ENCODE results near the gene CCDC63. TPM values are rescaled to one million over a fixed set of nuclear protein-coding genes. Genes with fewer than 3 reads are reported as not detected.

CCDC63 gene
- total RNA-seq, 1 donor from 2014 or later, result not detected

DNA sequence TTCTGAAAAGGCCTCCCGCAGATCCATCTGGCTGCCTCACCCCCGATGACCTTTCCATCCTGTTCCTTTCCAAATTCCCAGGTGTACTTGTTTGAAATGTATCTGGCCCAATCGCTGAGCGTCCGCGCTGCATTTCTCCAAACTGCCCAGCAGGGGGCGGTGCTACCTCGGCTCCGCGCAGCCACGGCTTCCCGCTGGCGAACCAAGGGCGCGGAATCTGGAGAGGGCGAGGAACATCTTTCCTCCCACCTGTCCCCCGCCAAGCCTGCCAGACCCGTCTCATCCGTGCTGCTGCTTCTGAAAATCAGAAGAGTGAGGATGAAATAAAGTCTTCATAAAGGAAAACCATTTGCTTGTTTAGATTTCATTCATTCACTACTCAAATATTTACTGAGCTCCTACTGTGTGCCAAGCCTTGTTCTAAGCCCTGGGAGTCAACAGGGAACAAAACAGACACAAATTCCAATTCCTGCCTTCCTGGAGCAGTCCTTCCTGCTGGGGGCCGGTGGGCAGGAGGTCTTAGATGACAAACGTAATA is 90.4 kb downstream of the CCDC63 start:
- ATAC-seq (peak; percentile 66 to 84), DNase-seq (peak; percentile 75)
- intact Hi-C loops (cut with DNase I), result loop anchor here (10.0 kb wide), 1 partner anchor 378 kb away; no protein-coding TSS in a partner anchor
- Histone ChIP-seq H3K9me3 (no peaks in the 10 kb centered on the region), H3K36me3 (no peaks in the 10 kb centered on the region), H3K4me3 (no peak overlapping the region), H3K27ac (no peak overlapping the region), H3K27me3 (ENCODE audit: low read depth) (peaks cover 20% of the 10 kb centered on the region), H3K4me1 (peaks cover 5% of the 10 kb centered on the region)
- TF ChIP-seq, protein P1, sequence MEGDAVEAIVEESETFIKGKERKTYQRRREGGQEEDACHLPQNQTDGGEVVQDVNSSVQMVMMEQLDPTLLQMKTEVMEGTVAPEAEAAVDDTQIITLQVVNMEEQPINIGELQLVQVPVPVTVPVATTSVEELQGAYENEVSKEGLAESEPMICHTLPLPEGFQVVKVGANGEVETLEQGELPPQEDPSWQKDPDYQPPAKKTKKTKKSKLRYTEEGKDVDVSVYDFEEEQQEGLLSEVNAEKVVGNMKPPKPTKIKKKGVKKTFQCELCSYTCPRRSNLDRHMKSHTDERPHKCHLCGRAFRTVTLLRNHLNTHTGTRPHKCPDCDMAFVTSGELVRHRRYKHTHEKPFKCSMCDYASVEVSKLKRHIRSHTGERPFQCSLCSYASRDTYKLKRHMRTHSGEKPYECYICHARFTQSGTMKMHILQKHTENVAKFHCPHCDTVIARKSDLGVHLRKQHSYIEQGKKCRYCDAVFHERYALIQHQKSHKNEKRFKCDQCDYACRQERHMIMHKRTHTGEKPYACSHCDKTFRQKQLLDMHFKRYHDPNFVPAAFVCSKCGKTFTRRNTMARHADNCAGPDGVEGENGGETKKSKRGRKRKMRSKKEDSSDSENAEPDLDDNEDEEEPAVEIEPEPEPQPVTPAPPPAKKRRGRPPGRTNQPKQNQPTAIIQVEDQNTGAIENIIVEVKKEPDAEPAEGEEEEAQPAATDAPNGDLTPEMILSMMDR (IDR thresholded peaks at IDR 0.05), result peak; percentile 95

DNA sequence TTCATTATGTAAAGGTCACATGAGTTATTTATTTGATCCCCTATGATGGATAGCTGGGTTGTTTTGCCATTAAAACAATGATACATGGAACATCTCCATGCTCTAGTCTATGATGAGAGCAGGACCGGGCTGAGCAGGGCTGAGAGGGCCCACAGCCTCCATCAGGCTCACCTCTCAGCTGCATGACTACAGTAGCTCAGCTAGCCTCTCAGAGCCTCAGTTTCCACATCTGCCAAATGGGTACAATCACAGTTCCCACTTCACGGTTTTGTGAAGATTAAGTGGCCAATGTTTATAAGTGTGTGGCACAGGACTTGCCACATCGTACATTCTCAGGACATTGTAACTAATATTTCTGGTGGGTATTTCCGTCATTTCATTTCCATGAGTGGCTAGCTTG is 93.5 kb downstream of the CCDC63 start:
- Histone ChIP-seq H3K4me1 (peaks cover 5% of the 10 kb centered on the region), H3K9me3 (peaks cover under 1% of the 10 kb centered on the region), H3K27me3 (ENCODE audit: low read depth) (peaks cover 22% of the 10 kb centered on the region), H3K27ac (no peak overlapping the region), H3K36me3 (no peaks in the 10 kb centered on the region), H3K4me3 (no peak overlapping the region)
- no peak for DNase-seq
- TF ChIP-seq, protein P1 (IDR thresholded peaks at IDR 0.05), result no peak
- ATAC-seq, result no peak
- intact Hi-C loops (cut with DNase I), result no loop called here

DNA sequence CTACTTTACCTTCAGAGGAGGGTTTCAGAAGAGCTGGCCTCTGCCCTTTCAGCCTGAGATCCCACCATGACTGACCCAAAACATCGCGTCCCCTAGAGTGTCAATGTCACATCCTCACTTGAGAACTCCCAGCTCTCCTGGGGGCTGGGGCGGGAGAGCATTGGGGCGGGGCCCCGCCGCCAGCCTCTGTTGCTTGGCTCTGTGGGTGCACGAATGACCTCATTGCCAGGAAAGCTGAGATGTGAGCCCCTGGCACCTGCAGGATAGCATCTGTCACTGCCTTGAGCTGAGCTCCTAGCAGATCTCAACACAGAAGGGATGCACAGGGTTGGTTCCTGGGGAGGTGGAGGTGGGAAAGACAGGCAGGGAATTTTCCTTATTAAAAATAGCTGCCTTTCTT is 94.1 kb downstream of the CCDC63 start:
- no peak overlapping the region for H3K27ac ChIP-seq
- ATAC-seq (no peak), DNase-seq (no peak)
- H3K4me3 ChIP-seq, result no peak overlapping the region
- peaks cover 7% of the 10 kb centered on the region for H3K9me3 ChIP-seq
- H3K36me3 ChIP-seq, result no peaks in the 10 kb centered on the region
- H3K27me3 ChIP-seq (ENCODE audit: low read depth), result peaks cover 22% of the 10 kb centered on the region
- intact Hi-C loops (cut with DNase I), result no loop called here
- peaks cover 5% of the 10 kb centered on the region for H3K4me1 ChIP-seq
- TF ChIP-seq, protein P1 (IDR thresholded peaks at IDR 0.05), result no peak

DNA sequence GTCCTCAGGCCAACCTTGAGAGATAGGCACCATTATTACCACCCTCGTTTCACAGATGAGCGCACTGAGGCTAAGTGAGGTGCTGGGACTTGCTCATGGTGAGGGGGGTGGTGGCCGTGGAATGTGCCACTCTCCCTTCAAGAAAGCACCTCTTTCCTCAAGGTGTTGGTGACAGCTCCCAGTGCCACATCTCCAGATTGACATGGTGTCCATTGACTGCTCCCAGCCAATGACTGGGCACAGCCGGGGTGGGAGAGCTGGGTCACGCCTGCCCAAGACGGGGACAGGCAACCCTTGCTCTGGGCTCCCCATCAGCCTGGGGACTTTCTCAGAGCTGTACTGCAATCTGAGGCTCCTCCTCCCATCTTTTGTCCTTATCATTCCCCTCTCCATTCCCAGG is 94.6 kb downstream of the CCDC63 start:
- no peak overlapping the region for H3K27ac ChIP-seq
- H3K4me1 ChIP-seq, result peaks cover 5% of the 10 kb centered on the region
- ATAC-seq, result no peak
- TF ChIP-seq, protein P1 (IDR thresholded peaks at IDR 0.05), result no peak
- DNase-seq, result no peak
- no peaks in the 10 kb centered on the region for H3K36me3 ChIP-seq
- H3K4me3 ChIP-seq, result no peak overlapping the region
- intact Hi-C loops (cut with DNase I), result no loop called here
- peaks cover 20% of the 10 kb centered on the region for H3K27me3 ChIP-seq (ENCODE audit: low read depth)
- peaks cover 11% of the 10 kb centered on the region for H3K9me3 ChIP-seq

DNA sequence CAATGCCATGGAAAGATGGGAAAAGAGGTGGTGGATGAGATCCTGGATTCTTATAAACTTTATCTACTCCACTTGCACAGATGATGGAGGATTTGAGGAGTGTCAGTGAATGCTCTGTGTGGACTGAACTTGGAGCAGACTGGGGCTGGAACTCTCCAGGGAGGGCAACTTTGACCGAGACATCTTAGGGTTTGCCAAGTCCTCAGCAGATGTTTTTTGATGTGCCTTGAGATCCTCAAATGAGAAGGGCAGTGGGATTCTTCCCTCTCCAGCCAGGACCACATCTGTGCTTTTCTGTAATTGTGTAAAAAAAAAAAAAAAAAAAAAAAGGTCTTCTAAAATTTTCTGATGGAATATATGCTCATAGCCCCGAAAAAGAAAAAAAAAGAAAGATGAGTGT is 96.6 kb downstream of the CCDC63 start:
- intact Hi-C loops (cut with DNase I), result no loop called here

More for the DNA sequence above, 96.6 kb downstream of the CCDC63 start:
- H3K9me3 ChIP-seq, result peaks cover 18% of the 10 kb centered on the region
- H3K27ac ChIP-seq, result no peak overlapping the region
- no peaks in the 10 kb centered on the region for H3K36me3 ChIP-seq
- DNase-seq (no peak), ATAC-seq (no peak)
- TF ChIP-seq, protein P1 (IDR thresholded peaks at IDR 0.05), result no peak
- H3K27me3 ChIP-seq (ENCODE audit: low read depth), result peaks cover 11% of the 10 kb centered on the region
- H3K4me1 ChIP-seq, result no peaks in the 10 kb centered on the region
- no peak overlapping the region for H3K4me3 ChIP-seq

Measured in lower lobe of right lung (tissue), 2 donors.